CD14-positive monocyte (primary cell): ENCODE results near the gene ARHGAP33. TPM values are rescaled to one million over a fixed set of nuclear protein-coding genes. Genes with fewer than 3 reads are reported as not detected.
A peak's percentile ranks its signal among the peaks of the same experiment; 100 is the strongest.

ENCODE experiments used
- DNase-seq, 3 donors: peaks; one replicate each; pipeline ENCODE4 v3.0.0-alpha.2; 2011 to 2022
- H2AFZ ChIP-seq: 2 replicates; pipeline ENCODE4 v1.6.0; 2012; ENCODE audit warnings: mild to moderate bottlenecking, low read depth, low read length, inconsistent platforms; ENCODE audit not compliant: insufficient read depth, poor library complexity, severe bottlenecking
- H3K27ac ChIP-seq, 2 donors: 1 replicate in 1 of 2; 2 replicates in 1 of 2; pipeline ENCODE4 v1.5.1; 2012 to 2013; ENCODE audit warnings: low read length in 2 of 2, control low read depth in 1 of 2, inconsistent platforms in 1 of 2, low read depth in 1 of 2, mild to moderate bottlenecking in 1 of 2
- H3K27me3 ChIP-seq, 2 donors: one replicate each; pipeline versions ENCODE4 v1.6.0 to v1.6.1; 2011 to 2013; ENCODE audit warnings: low read length in 2 of 2; ENCODE audit not compliant: control insufficient read depth in 2 of 2, insufficient read depth in 2 of 2
- H3K36me3 ChIP-seq, 2 donors: replicated peaks in 1 of 2; 1 replicate in 1 of 2; 2 replicates in 1 of 2; pipeline versions ENCODE4 v1.5.1 to v1.6.1; 2012 to 2013; ENCODE audit warnings: low read length in 2 of 2, control low read depth in 1 of 2, inconsistent platforms in 1 of 2, mild to moderate bottlenecking in 1 of 2; ENCODE audit not compliant: insufficient read depth in 2 of 2, control insufficient read depth in 1 of 2
- H3K4me1 ChIP-seq, 2 donors: 1 replicate in 1 of 2; 2 replicates in 1 of 2; pipeline versions ENCODE4 v1.5.1 to v1.6.1; 2012 to 2013; ENCODE audit warnings: low read length in 2 of 2, control low read depth in 1 of 2, inconsistent platforms in 1 of 2, mild to moderate bottlenecking in 1 of 2, moderate library complexity in 1 of 2; ENCODE audit not compliant: insufficient read depth in 2 of 2, control insufficient read depth in 1 of 2
- H3K4me2 ChIP-seq: replicated peaks from 2 replicates; pipeline ENCODE3; 2012; ENCODE audit warnings: low read length, moderate library complexity, mild to moderate bottlenecking; ENCODE audit not compliant: poor library complexity, severe bottlenecking; ENCODE audit errors: extremely low read depth
- H3K4me3 ChIP-seq, 3 experiments: fragments of 200-600 bp in 1 of 3; sonication (generic) in 1 of 3; replicated peaks in 1 of 3; 1 replicate in 2 of 3; 2 replicates in 1 of 3; pipeline ENCODE4 v1.5.1; 2011 to 2013; ENCODE audit warnings: low read length in 3 of 3, mild to moderate bottlenecking in 3 of 3, control low read depth in 2 of 3, low read depth in 2 of 3, inconsistent platforms in 1 of 3, moderate library complexity in 1 of 3
- H3K79me2 ChIP-seq: 2 replicates; pipeline ENCODE4 v1.6.0; 2012; ENCODE audit warnings: mild to moderate bottlenecking, control low read depth, inconsistent platforms, low read length, moderate library complexity; ENCODE audit not compliant: insufficient read depth
- H3K9ac ChIP-seq: 2 replicates; pipeline ENCODE4 v1.6.0; 2017; ENCODE audit warnings: low read length, mild to moderate bottlenecking; ENCODE audit not compliant: insufficient read depth, poor library complexity, severe bottlenecking
- H3K9me3 ChIP-seq, 2 donors: replicated peaks in 1 of 2; 1 replicate in 1 of 2; 2 replicates in 1 of 2; pipeline versions ENCODE4 v1.5.1 to v1.6.1; 2012 to 2013; ENCODE audit warnings: low read length in 2 of 2, control low read depth in 1 of 2; ENCODE audit not compliant: control insufficient read depth in 1 of 2, insufficient read depth in 1 of 2
- H4K20me1 ChIP-seq: 2 replicates; pipeline ENCODE4 v1.6.0; 2012; ENCODE audit warnings: mild to moderate bottlenecking, low read length, control low read depth, moderate library complexity; ENCODE audit not compliant: insufficient read depth
- H3K27ac Mint-ChIP-seq, 7 donors: one replicate each; pipeline ENCODE4 v1.8.0; 2020; ENCODE audit warnings: mild to moderate bottlenecking in 7 of 7, mixed read lengths in 7 of 7, moderate library complexity in 6 of 7, inconsistent platforms in 2 of 7
- H3K27me3 Mint-ChIP-seq, 3 donors: one replicate each; pipeline ENCODE4 v1.8.0; 2021 to 2022; ENCODE audit warnings: low read depth in 3 of 3, mild to moderate bottlenecking in 3 of 3, mixed read lengths in 3 of 3, moderate library complexity in 3 of 3, inconsistent platforms in 1 of 3
- H3K36me3 Mint-ChIP-seq, 2 donors: one replicate each; pipeline ENCODE4 v1.8.0; 2020; ENCODE audit warnings: mixed read lengths in 2 of 2, inconsistent platforms in 1 of 2, mild to moderate bottlenecking in 1 of 2
- H3K4me1 Mint-ChIP-seq: one replicate; pipeline ENCODE4 v1.8.0; 2020; ENCODE audit warnings: mild to moderate bottlenecking, mixed read lengths
- H3K4me3 Mint-ChIP-seq, 2 donors: one replicate each; pipeline ENCODE4 v1.8.0; 2020; ENCODE audit warnings: mild to moderate bottlenecking in 2 of 2, mixed read lengths in 2 of 2, moderate library complexity in 1 of 2
- H3K9me3 Mint-ChIP-seq, 7 donors: one replicate each; pipeline ENCODE4 v1.8.0; 2020 to 2022; ENCODE audit warnings: mixed read lengths in 7 of 7, mild to moderate bottlenecking in 6 of 7, moderate library complexity in 6 of 7, inconsistent platforms in 2 of 7
- WGBS: methylation state at CpG from one replicate; pipeline ENCODE4 v1.1.5; 2013; ENCODE audit warnings: missing lambda C conversion rate; ENCODE audit not compliant: insufficient coverage; 5-methylcytosine and 5-hydroxymethylcytosine counted together
- intact Hi-C, 2 donors: fragments of 100-400 bp; cut with micrococcal nuclease; formaldehyde crosslinking; loops; one replicate each; pipeline versions ENCODE4 v1.15.0 to v1.15.1; 2023
- polyA plus RNA-seq, 3 donors: library from polyadenylated mRNA; depleted of rRNA in 1 of 3; unstranded in 2 of 3; stranded (reverse) in 1 of 3; fragments of 300-500 nt in 2 of 3; fragments of >200 nt in 1 of 3; fragmentation: Illumina TruSeq in 2 of 3; gene quantifications; 1 replicate in 2 of 3; 2 replicates in 1 of 3; pipeline ENCODE4 v1.2.3, GENCODE V29; 2012 to 2021
- TF ChIP-seq, protein P1 (sequence below): fragments of 200-600 bp; IDR thresholded peaks from one replicate; pipeline ENCODE4 v1.8.0; 2022; ENCODE audit warnings: antibody characterized with exemption, mild to moderate bottlenecking

The ARHGAP33 gene
- polyA plus RNA-seq, 3 donors = 8.6 TPM; not detected in 2

DNA sequence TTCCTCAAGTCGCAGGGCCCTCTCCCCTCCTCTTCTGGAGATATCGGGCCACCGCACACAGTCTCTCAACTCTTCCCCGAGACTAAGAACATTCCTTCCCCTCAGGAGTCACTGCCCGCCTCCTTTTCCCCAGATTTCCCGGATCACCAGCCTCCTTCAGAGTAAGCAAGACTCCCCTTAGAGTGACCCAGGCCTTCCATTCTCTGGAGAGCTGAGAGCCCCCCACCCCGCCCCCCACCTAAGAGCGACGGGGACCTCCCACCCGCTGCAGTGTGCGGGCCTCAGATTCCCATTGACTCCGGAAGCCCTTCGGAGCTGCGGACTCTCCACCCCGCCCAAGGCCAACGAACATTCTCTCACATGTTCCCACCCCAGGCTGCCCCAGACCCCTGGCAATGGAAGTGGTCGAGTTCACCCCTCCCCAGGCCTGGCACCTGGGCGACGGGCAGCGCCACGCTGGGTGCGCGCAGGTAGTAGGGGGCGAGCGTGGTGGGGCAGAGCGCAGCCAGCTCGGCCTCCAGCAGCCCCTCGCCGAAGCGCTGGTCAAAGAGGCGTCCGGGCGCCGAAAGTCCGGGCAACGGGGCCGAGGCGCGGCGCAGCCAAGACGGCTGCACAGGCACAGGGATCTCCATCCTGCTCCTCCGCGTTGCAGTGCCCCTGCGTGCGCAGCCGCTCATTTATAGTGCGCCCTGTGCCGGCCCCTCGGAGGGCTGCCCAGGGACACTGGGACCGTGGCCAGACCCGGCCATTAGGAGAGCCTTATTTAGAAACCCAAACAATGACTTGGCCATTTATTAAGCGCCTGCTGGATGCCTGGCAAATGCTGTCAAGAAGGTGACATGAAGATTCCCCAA lies 18.8 kb upstream of the ARHGAP33 start, which contains the start of gene HSPB6:
TSS of gene HSPB6 (minus strand) at position 653 of the 854 bp plus-strand sequence. CDS start at position 632, 21 bp downstream.
- Histone ChIP-seq H3K4me2 (peak within 1 kb of the TSS; percentile 93), H3K79me2 (peaks cover 12% of the 10 kb centered on the region), H3K4me1 (peaks cover 29 to 41% of the 10 kb centered on the region in 2 donors), H3K27me3 (peaks cover 9 to 21% of the 10 kb centered on the region in 2 donors), H2AFZ (peak within 1 kb of the TSS; percentile 98), H3K9me3 (no peaks in the 10 kb centered on the region), H4K20me1 (peaks cover 12% of the 10 kb centered on the region), H3K4me3 (peak within 1 kb of the TSS; percentile 38 to 100 (median 96)), H3K27ac (peak within 1 kb of the TSS in 1 of 2 donors; percentile 95), H3K36me3 (peaks cover 32 to 40% of the 10 kb centered on the region in 2 donors), H3K9ac (peak within 1 kb of the TSS; percentile 91)
- Mint-ChIP-seq H3K4me1 (peaks cover 32% of the 10 kb centered on the region), H3K27me3 (peaks cover 18 to 30% (median 25%) of the 10 kb centered on the region in 3 donors), H3K4me3 (peak within 1 kb of the TSS; percentile 93 to 94), H3K9me3 (peaks cover 0 to 8% (median 3%) of the 10 kb centered on the region in 7 donors), H3K27ac (peak within 1 kb of the TSS; percentile 76 to 96 (median 93)), H3K36me3 (peaks cover 36 to 46% of the 10 kb centered on the region in 2 donors)
- WGBS = 2% methylated on average over 41 of the region's 52 CpGs
- DNase-seq = no peak
- intact Hi-C loops = loop anchor here in 1 of 2 donors (5.0 to 10.0 kb wide), 2 partner anchors 256 to 358 kb away; partner anchors contain the start of genes ALKBH6, OVOL3, POLR2I and TBCB
- TF ChIP-seq, protein P1, sequence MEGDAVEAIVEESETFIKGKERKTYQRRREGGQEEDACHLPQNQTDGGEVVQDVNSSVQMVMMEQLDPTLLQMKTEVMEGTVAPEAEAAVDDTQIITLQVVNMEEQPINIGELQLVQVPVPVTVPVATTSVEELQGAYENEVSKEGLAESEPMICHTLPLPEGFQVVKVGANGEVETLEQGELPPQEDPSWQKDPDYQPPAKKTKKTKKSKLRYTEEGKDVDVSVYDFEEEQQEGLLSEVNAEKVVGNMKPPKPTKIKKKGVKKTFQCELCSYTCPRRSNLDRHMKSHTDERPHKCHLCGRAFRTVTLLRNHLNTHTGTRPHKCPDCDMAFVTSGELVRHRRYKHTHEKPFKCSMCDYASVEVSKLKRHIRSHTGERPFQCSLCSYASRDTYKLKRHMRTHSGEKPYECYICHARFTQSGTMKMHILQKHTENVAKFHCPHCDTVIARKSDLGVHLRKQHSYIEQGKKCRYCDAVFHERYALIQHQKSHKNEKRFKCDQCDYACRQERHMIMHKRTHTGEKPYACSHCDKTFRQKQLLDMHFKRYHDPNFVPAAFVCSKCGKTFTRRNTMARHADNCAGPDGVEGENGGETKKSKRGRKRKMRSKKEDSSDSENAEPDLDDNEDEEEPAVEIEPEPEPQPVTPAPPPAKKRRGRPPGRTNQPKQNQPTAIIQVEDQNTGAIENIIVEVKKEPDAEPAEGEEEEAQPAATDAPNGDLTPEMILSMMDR = no peak

DNA sequence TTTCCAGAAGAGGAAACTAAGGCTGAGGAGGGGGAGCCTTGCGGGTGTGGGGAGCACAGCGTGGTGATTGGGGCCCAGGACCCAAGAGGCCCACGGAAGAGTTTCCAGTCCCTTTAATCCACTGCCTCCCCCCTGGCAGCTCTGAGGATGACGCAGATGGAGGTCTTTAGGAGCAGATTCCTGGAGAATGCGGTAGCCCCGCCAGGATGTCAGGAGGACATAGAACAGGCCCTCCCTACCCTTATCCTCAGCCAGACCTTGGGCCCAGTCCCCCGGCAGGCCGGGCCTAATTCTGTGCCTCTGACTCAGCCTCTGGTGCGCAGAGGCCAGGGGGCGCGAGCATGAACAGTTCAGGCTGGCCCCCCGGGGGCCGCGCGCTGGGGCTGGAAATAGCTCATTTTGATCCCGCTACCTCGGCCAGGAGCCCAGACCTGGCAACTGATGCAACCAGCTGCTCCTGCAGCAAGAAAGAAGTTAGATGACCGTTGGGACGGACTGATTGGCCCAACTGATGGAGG lies 18.1 kb upstream of the ARHGAP33 start:
- Mint-ChIP-seq H3K4me3 (peak overlapping the region; percentile 93 to 94), H3K4me1 (peaks cover 32% of the 10 kb centered on the region), H3K36me3 (peaks cover 39 to 46% of the 10 kb centered on the region in 2 donors), H3K27ac (peak overlapping the region in 4 of 7 donors; percentile 55 to 75 (median 62)), H3K9me3 (peaks cover 0 to 8% (median 3%) of the 10 kb centered on the region in 7 donors), H3K27me3 (peaks cover 18 to 30% (median 25%) of the 10 kb centered on the region in 3 donors)
- WGBS = under 1% methylated on average over 12 of the region's 19 CpGs
- TF ChIP-seq, protein P1 = no peak
- intact Hi-C loops = loop anchor here in 1 of 2 donors (5.0 to 10.0 kb wide), 2 partner anchors 255 to 358 kb away; partner anchors contain the start of genes ALKBH6, OVOL3, POLR2I and TBCB
- H3K9me3 ChIP-seq = no peaks in the 10 kb centered on the region
- no peak overlapping the region for H3K27ac ChIP-seq
- H2AFZ ChIP-seq = peak overlapping the region; percentile 81
- H3K4me1 ChIP-seq = peaks cover 29 to 41% of the 10 kb centered on the region in 2 donors
- peak in 1 of 3 donors; percentile 43 for DNase-seq
- peaks cover 12% of the 10 kb centered on the region for H4K20me1 ChIP-seq
- peaks cover 12% of the 10 kb centered on the region for H3K79me2 ChIP-seq
- peak overlapping the region; percentile 38 to 100 (median 96) for H3K4me3 ChIP-seq
- H3K36me3 ChIP-seq = peaks cover 33 to 41% of the 10 kb centered on the region in 2 donors
- H3K9ac ChIP-seq = no peak overlapping the region
- H3K27me3 ChIP-seq = peaks cover 9 to 21% of the 10 kb centered on the region in 2 donors
- peak overlapping the region; percentile 93 for H3K4me2 ChIP-seq
